Measurements from ENCODE around the gene MEIS1.

DNA sequence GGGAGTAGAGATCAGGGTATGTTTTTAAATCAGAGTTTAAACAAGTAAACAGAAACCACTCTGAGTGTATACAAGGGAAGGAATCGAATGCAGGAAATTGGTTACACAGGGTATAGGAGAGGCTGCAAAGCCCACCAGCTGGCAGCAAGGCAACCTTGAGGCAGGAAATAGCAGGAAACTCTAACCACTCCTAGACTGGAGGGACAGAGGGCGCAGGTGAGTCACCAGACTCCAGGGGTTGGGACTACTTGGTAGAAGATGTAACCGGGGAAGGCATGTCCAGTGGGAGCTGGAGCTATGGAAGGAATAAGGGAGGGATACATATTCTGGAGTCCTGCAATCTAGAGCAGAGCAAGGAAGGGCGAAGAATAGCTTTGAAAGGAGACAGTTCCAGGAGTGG, 152.3 kb downstream of the MEIS1 start:
- TF ChIP-seq, protein P1, sequence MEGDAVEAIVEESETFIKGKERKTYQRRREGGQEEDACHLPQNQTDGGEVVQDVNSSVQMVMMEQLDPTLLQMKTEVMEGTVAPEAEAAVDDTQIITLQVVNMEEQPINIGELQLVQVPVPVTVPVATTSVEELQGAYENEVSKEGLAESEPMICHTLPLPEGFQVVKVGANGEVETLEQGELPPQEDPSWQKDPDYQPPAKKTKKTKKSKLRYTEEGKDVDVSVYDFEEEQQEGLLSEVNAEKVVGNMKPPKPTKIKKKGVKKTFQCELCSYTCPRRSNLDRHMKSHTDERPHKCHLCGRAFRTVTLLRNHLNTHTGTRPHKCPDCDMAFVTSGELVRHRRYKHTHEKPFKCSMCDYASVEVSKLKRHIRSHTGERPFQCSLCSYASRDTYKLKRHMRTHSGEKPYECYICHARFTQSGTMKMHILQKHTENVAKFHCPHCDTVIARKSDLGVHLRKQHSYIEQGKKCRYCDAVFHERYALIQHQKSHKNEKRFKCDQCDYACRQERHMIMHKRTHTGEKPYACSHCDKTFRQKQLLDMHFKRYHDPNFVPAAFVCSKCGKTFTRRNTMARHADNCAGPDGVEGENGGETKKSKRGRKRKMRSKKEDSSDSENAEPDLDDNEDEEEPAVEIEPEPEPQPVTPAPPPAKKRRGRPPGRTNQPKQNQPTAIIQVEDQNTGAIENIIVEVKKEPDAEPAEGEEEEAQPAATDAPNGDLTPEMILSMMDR (IDR thresholded peaks at IDR 0.05; ENCODE audit: insufficient read depth, low read depth, low read length), result no peak
- no peak for TF ChIP-seq EZH2 (IDR thresholded peaks at IDR 0.05; ENCODE audit: insufficient read depth, low read length)

Data from astrocyte (in vitro differentiated cells and primary cell).